HEK293T (cell line): Measurements from ENCODE around the gene DLEC1.
"Not testable (repeated sequence)": the region's sequence is repeated elsewhere in the genome, so short reads cannot be mapped to it uniquely, and the experiment has no call there.

ENCODE experiments used
- CTCF ChIA-PET: fragments of 350-600 bp; formaldehyde crosslinking; extraction: SDS; loops from one replicate; lab custom pipeline; 2021; ENCODE audit warnings: antibody characterized with exemption, inconsistent platforms; lab: Yijun Ruan, JAX
- POLR2A ChIA-PET: fragments of 350-600 bp; formaldehyde crosslinking; extraction: SDS; loops from one replicate; lab custom pipeline; 2020; ENCODE audit warnings: antibody characterized with exemption, inconsistent platforms; lab: Yijun Ruan, JAX
- DNase-seq: peaks from one replicate; pipeline ENCODE4 v3.0.0; 2012; ENCODE audit warnings: mixed read lengths; ENCODE audit errors: extremely low spot score
- ARNT ChIP-seq: fragments of 450-650 bp; IDR thresholded peaks from 2 replicates; pipeline ENCODE4 v1.6.1; 2017; ENCODE audit warnings: mild to moderate bottlenecking
- BHLHE40 ChIP-seq: fragments of 450-650 bp; IDR thresholded peaks from 2 replicates; pipeline ENCODE4 v1.6.1; 2016; ENCODE audit warnings: mild to moderate bottlenecking, moderate library complexity, borderline replicate concordance
- CTBP1 ChIP-seq: fragments of 450-650 bp; IDR thresholded peaks from 2 replicates; pipeline ENCODE4 v1.6.1; 2016; ENCODE audit warnings: borderline replicate concordance
- ELF4 ChIP-seq: fragments of 450-650 bp; IDR thresholded peaks from 2 replicates; pipeline ENCODE4 v1.6.1; 2017; ENCODE audit warnings: antibody characterized with exemption
- FOXA1 ChIP-seq: fragments of 450-650 bp; IDR thresholded peaks from 2 replicates; pipeline ENCODE4 v1.6.1; 2016; ENCODE audit warnings: mild to moderate bottlenecking
- FOXK2 ChIP-seq: fragments of 450-650 bp; IDR thresholded peaks from 2 replicates; pipeline ENCODE4 v1.6.1; 2016; ENCODE audit warnings: mild to moderate bottlenecking
- FOXM1 ChIP-seq: fragments of 450-650 bp; IDR thresholded peaks from 2 replicates; pipeline ENCODE4 v1.6.1; 2017; ENCODE audit warnings: mild to moderate bottlenecking, borderline replicate concordance
- HDGF ChIP-seq: fragments of 450-650 bp; IDR thresholded peaks from 2 replicates; pipeline ENCODE4 v1.6.1; 2017; ENCODE audit warnings: antibody characterized with exemption, borderline replicate concordance
- L3MBTL2 ChIP-seq: fragments of 450-650 bp; conservative IDR thresholded peaks from 2 replicates; pipeline ENCODE4 v1.6.1; 2016; ENCODE audit warnings: mild to moderate bottlenecking
- LEF1 ChIP-seq: fragments of 450-650 bp; IDR thresholded peaks from 2 replicates; pipeline ENCODE4 v1.6.1; 2017; ENCODE audit warnings: mild to moderate bottlenecking, borderline replicate concordance
- NFRKB ChIP-seq: fragments of 450-650 bp; IDR thresholded peaks from 2 replicates; pipeline ENCODE4 v1.6.1; 2016; ENCODE audit warnings: mild to moderate bottlenecking, moderate library complexity
- SP1 ChIP-seq: fragments of 450-650 bp; IDR thresholded peaks from 2 replicates; pipeline ENCODE4 v1.6.1; 2017
- SUZ12 ChIP-seq: fragments of 450-650 bp; IDR thresholded peaks from 2 replicates; pipeline ENCODE4 v1.6.1; 2016; ENCODE audit warnings: mild to moderate bottlenecking
- TARDBP ChIP-seq: fragments of 450-650 bp; IDR thresholded peaks from 2 replicates; pipeline ENCODE4 v1.6.1; 2016
- ZNF384 ChIP-seq: fragments of 450-650 bp; IDR thresholded peaks from 2 replicates; pipeline ENCODE4 v1.6.1; 2016
- TF ChIP-seq, protein P1 (sequence below): fragments of 450-650 bp; IDR thresholded peaks from 2 replicates; pipeline ENCODE4 v1.6.1; 2016

Gene DLEC1

DNA sequence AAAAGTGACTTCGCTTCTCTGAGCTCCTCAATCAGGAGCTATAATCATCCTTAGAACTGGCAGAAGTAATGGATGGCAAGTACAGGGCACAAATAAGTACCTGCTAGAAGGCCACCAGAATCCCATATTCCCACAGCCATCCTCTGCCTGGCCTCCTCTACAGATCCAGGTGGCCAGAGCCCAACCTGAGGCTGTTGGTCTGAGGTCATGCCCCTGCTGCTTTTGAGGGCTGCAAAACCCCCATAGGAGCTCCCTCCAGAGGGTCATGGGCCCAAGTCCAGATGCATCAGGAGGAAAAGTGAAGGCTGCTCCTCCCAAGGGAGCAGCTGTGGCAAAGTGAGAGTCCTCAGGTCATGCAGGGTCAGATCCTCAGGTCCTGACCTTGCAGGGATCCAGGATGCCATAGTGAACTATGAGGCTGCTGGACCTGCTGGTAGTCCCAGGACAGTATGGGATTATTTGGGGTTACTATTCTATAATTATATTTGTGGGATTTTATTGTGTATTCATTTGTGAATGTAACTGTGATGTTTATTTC lies 6.6 kb upstream of the DLEC1 start:
- no peak for TF ChIP-seq FOXM1
- TF ChIP-seq BHLHE40, result no peak
- TF ChIP-seq NFRKB, result no peak
- no peak for TF ChIP-seq SP1
- no peak for TF ChIP-seq FOXA1
- no peak for TF ChIP-seq TARDBP
- TF ChIP-seq ARNT, result no peak
- no peak for TF ChIP-seq L3MBTL2
- TF ChIP-seq ELF4, result no peak
- TF ChIP-seq LEF1, result no peak
- TF ChIP-seq, protein P1, sequence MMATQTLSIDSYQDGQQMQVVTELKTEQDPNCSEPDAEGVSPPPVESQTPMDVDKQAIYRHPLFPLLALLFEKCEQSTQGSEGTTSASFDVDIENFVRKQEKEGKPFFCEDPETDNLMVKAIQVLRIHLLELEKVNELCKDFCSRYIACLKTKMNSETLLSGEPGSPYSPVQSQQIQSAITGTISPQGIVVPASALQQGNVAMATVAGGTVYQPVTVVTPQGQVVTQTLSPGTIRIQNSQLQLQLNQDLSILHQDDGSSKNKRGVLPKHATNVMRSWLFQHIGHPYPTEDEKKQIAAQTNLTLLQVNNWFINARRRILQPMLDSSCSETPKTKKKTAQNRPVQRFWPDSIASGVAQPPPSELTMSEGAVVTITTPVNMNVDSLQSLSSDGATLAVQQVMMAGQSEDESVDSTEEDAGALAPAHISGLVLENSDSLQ, result no peak
- TF ChIP-seq SUZ12, result no peak
- no peak for TF ChIP-seq ZNF384
- no peak for TF ChIP-seq FOXK2
- no peak for TF ChIP-seq CTBP1
- CTCF ChIA-PET, result interaction anchor here (0.6 to 1.2 kb wide), 2 partner anchors 35 to 623 kb away, joined by 3 to 4 read pairs; no protein-coding TSS in a partner anchor
- POLR2A ChIA-PET, result no interaction called here
- DNase-seq, result no peak

DNA sequence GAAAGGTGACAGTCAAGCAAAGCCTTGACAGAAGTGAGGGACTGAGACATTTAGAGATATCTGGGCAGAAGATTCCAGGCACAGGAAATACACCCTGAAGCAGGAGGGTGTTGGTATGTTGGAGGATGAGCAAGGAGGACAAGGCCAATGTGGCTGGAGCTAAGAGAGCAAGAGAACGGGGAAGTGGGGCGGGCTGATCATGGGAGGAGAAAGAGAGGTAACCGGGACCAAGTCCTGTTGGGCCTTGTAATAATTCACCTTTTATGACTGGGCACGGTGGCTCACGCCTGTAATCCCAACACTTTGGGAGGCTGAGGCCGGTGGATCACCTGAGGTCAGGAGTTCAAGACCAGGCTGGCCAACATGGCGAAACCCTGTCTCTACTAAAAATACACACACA lies 5.4 kb upstream of the DLEC1 start:
- POLR2A ChIA-PET, DNase-seq, CTCF ChIA-PET: not testable (repeated sequence)

DNA sequence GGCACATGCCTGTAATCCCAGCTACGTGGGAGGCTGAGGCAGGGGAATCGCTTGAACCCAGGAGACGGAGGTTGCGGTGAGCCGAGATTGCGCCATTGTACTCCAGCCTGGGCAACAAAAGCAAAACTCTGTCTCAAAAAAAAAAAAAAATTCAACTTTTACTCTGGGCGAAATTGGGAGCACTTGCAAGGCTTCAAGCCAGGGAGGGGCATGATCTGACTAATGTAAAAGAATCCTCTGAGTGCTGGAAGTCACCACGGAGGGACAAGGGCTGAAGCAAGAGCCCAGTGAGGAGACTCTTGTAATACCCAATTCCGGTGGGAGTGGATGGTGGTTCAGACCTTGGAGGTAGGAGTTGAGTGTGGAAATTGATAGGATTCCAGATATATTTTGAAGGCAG lies 4.7 kb upstream of the DLEC1 start:
- DNase-seq, POLR2A ChIA-PET: not testable (repeated sequence)
- CTCF ChIA-PET, result interaction anchor here (0.7 kb wide), 1 partner anchor 218 kb away, joined by 3 read pairs; no protein-coding TSS in a partner anchor

DNA sequence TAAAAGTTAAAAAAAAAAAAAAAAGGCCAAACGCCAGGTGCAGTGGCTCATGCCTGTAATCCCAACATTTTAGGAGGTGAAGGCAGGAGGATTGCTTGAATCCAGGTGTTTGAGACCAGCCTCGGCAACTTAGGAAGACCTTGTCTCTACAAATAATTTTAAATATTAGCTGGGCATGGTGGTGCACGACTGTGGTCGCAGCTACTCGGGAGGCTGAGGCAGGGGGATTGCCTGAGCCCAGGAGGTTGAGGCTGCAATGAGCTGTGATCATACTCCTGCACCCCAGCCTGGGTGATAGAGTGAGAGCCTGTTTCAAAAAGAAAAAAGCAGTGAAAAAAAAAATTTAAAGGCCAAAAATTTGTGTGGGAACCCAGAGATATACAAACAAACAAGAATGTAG lies 2.7 kb upstream of the DLEC1 start:
- TF ChIP-seq SP1, result no peak
- no peak for TF ChIP-seq ELF4
- no peak for TF ChIP-seq CTBP1
- TF ChIP-seq, protein P1, result no peak
- no peak for TF ChIP-seq NFRKB
- no peak for TF ChIP-seq SUZ12
- no peak for TF ChIP-seq LEF1
- POLR2A ChIA-PET, result no interaction called here
- CTCF ChIA-PET, result no interaction called here
- no peak for DNase-seq

DNA sequence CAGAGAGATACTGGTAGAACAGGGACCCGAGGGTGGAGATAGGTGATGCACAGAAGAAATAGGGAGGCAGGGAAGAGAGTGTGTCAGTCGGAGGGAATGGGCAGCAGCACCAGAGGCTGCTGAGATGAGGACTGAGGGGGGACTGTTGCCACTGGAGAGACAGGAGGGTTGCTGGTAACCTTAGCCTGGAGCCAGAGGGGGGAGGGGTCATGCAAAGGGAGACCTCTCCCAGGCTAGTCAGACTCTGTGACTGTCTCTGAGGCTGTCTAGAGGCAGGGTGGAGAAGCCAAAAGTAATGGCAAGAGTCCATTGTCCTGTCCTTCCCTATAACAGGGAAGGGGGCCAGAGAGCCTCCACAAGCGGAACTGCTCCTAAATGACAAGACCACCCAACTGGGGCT lies 2.1 kb upstream of the DLEC1 start:
- CTCF ChIA-PET, result no interaction called here
- POLR2A ChIA-PET, result no interaction called here
- no peak for TF ChIP-seq TARDBP
- no peak for TF ChIP-seq NFRKB
- no peak for TF ChIP-seq HDGF
- TF ChIP-seq, protein P1, result no peak
- no peak for TF ChIP-seq ELF4
- TF ChIP-seq FOXK2, result no peak
- no peak for TF ChIP-seq L3MBTL2
- TF ChIP-seq ARNT, result no peak
- no peak for TF ChIP-seq FOXA1
- no peak for TF ChIP-seq LEF1
- TF ChIP-seq CTBP1, result no peak
- no peak for TF ChIP-seq BHLHE40
- TF ChIP-seq SUZ12, result no peak
- TF ChIP-seq ZNF384, result no peak
- no peak for TF ChIP-seq SP1
- no peak for TF ChIP-seq FOXM1
- DNase-seq, result no peak

DNA sequence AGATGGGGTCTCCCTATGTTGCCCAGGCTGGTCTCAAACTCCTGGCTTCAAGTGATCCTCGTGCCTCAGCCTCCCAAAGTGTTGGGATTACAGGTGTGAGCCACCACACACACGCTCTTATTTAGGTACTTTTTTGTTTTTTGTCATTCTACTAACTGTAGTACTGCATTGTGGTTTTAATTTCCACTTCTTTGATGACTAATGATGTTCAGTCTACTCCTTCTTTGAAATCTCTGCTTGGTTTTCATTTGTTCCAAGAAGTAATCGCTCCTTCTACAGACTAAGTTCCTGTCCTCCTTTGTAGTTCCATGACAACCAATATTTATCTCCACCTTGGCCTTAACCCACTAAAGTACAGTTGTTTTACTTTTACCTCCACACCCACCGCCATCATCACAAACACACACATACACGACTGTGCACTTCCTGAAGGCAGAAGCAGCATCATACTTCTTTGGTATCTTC lies 529 bp upstream of the DLEC1 start:
- ChIA-PET CTCF (no interaction called here), POLR2A (no interaction called here)
- TF ChIP-seq SP1 (no peak), FOXK2 (no peak), ZNF384 (no peak), NFRKB (no peak)
- TF ChIP-seq, protein P1, result no peak
- no peak for DNase-seq

DNA sequence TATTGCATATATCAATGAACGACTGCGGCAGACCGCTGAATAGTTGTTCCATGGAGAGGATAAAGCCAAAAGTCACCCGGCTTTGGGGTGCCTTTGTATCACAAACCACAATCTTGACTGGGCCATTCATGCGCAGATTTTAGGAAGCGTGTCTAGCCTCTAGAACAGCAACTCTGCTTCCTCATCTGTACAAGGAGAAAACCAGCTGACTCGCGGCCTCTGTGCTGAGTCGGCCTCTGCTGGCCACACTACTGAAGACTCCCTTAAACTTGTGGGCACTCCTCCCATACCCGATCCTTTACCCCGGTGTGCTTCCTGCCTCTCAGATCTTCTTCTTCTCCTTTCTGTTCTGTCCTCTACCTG lies 872 bp downstream of the DLEC1 start:
- TF ChIP-seq FOXA1 (no peak), HDGF (no peak), LEF1 (no peak), SP1 (no peak), NFRKB (no peak), FOXK2 (no peak), FOXM1 (no peak), CTBP1 (no peak), L3MBTL2 (no peak), ELF4 (no peak), ZNF384 (no peak), TARDBP (no peak), BHLHE40 (no peak), SUZ12 (no peak), ARNT (no peak)
- TF ChIP-seq, protein P1, result no peak
- POLR2A ChIA-PET, result interaction anchor here (1.0 kb wide), 1 partner anchor 10 kb away, joined by 3 read pairs; the partner anchor contains the start of gene PLCD1
- no peak for DNase-seq
- CTCF ChIA-PET, result no interaction called here
